OCI-LY3 (cell line): Measurements from ENCODE around the gene COL27A1.

Experiments
- CTCF ChIP-seq: fragments of 200-600, 300-600 bp; sonication (generic); IDR thresholded peaks from 2 replicates; pipeline ENCODE4 v1.5.1; 2014; ENCODE audit warnings: antibody characterized with exemption, low read length, low read depth
- EZH2phosphoT487 ChIP-seq: fragments of 200-600 bp; shearing (Covaris generic); IDR thresholded peaks from 2 replicates; pipeline ENCODE4 v1.6.1; 2018; ENCODE audit warnings: antibody characterized with exemption, mixed run types, low read depth

- TF ChIP-seq CTCF (no peak), EZH2phosphoT487 (no peak)
Observed at GRCh38 chr9:114238891-114239875, 83.8 kb downstream of the COL27A1 start.
